HepG2 (cell line): ENCODE measurements around the gene LHPP. TPM values are rescaled to one million over a fixed set of nuclear protein-coding genes. Genes with fewer than 3 reads are reported as not detected.

Experiments used
- ATAC-seq: fragments of 200-7000 bp; cut with Tn5 transposase; 3 replicates; pipeline ENCODE4 v1.9.1; 2020; ENCODE audit warnings: mild to moderate bottlenecking, moderate library complexity
- BruUV-seq: library from RNA; stranded (reverse); fragments of 400-500 nt; replicated peaks from 2 replicates; lab custom pipeline; 2021; lab: Mats Ljungman, UMichigan
- CTCF ChIA-PET: fragments of 300-600 bp; formaldehyde crosslinking; extraction: SDS; loops from one replicate; lab custom pipeline; 2021; ENCODE audit warnings: low total read pairs, inconsistent platforms, low intra/inter-chr PET ratio; lab: Yijun Ruan, JAX
- POLR2A ChIA-PET: fragments of 350-600 bp; sonication (Branson Sonifier 250); formaldehyde crosslinking; loops from one replicate; lab custom pipeline; 2020; ENCODE audit warnings: antibody characterized with exemption, inconsistent platforms; lab: Yijun Ruan, JAX
- DNase-seq: peaks from one replicate; pipeline ENCODE4 v3.0.0-alpha.2; 2015; ENCODE audit warnings: low spot score
- FAIRE-seq: peaks from 3 replicates; lab custom pipeline; 2011; peaks lifted over from hg19 to GRCh38; lab: Jason Lieb, UNC
- H2AFZ ChIP-seq: one replicate; pipeline ENCODE4 v1.6.1; 2011; ENCODE audit warnings: low read length, inconsistent platforms
- H3K27ac ChIP-seq: fragments of 300-600 bp; 3 replicates; pipeline ENCODE4 v1.8.0; 2011; ENCODE audit warnings: mixed run types, mild to moderate bottlenecking, mixed read lengths, low read length, inconsistent platforms; ENCODE audit not compliant: insufficient read depth; ENCODE audit errors: extremely low read length
- H3K27me3 ChIP-seq, 2 experiments: fragments of 200-600 bp in 1 of 2; 2 replicates in 1 of 2; 3 replicates in 1 of 2; pipeline versions ENCODE4 v1.6.0 to v1.8.0; 2011; ENCODE audit warnings: low read length in 2 of 2, mild to moderate bottlenecking in 2 of 2, moderate library complexity in 2 of 2, inconsistent platforms in 1 of 2; ENCODE audit not compliant: insufficient read depth in 2 of 2, control insufficient read depth in 1 of 2
- H3K36me3 ChIP-seq, 2 experiments: fragments of 200-600 bp in 1 of 2; replicated peaks in 1 of 2; 2 replicates in 1 of 2; 3 replicates in 1 of 2; pipeline versions ENCODE4 v1.5.1 to v1.8.0; 2011; ENCODE audit warnings: low read length in 2 of 2, inconsistent platforms in 1 of 2; ENCODE audit not compliant: insufficient read depth in 2 of 2, control insufficient read depth in 1 of 2
- H3K4me1 ChIP-seq: 2 replicates; pipeline ENCODE4 v1.5.1; 2012; ENCODE audit warnings: low read length, inconsistent platforms; ENCODE audit not compliant: insufficient read depth
- H3K4me2 ChIP-seq: 2 replicates; pipeline ENCODE4 v1.6.0; 2011; ENCODE audit warnings: low read depth, low read length, inconsistent platforms
- H3K4me3 ChIP-seq, 3 experiments: fragments of 200-600 bp in 1 of 3; sonication (generic), shearing (Covaris generic) in 1 of 3; replicated peaks in 1 of 3; 2 replicates each; pipeline ENCODE4 v1.5.1; 2011 to 2016; ENCODE audit warnings: low read length in 3 of 3, inconsistent platforms in 2 of 3, low read depth in 2 of 3, mild to moderate bottlenecking in 2 of 3, control low read depth in 1 of 3, mixed read lengths in 1 of 3; ENCODE audit not compliant: insufficient read depth in 1 of 3
- H3K79me2 ChIP-seq: one replicate; pipeline ENCODE4 v1.6.1; 2011; ENCODE audit warnings: low read length, inconsistent platforms; ENCODE audit not compliant: insufficient read depth
- H3K9ac ChIP-seq: 2 replicates; pipeline ENCODE4 v1.6.0; 2011; ENCODE audit warnings: mild to moderate bottlenecking, low read depth, low read length, inconsistent platforms; ENCODE audit not compliant: insufficient read depth
- H3K9me3 ChIP-seq: 2 replicates; pipeline ENCODE4 v1.5.1; 2012; ENCODE audit warnings: mild to moderate bottlenecking, low read length
- H4K20me1 ChIP-seq: 2 replicates; pipeline ENCODE4 v1.6.0; 2011; ENCODE audit warnings: inconsistent platforms, mild to moderate bottlenecking, low read length, moderate library complexity; ENCODE audit not compliant: insufficient read depth
- ASH2L ChIP-seq: fragments of 300-600, 200-600 bp; sonication (generic); IDR thresholded peaks from 2 replicates; pipeline ENCODE4 v1.7.0; 2017; ENCODE audit warnings: low read depth, mild to moderate bottlenecking, moderate library complexity, mixed read lengths, low read length; ENCODE audit not compliant: insufficient read length
- CHD4 ChIP-seq: fragments of 200-600 bp; sonication (generic); IDR thresholded peaks from 2 replicates; pipeline ENCODE4 v1.7.0; 2017; ENCODE audit warnings: mild to moderate bottlenecking, low read length, borderline replicate concordance
- GATA4 ChIP-seq: sonication (generic); IDR thresholded peaks from 2 replicates; pipeline ENCODE4 v1.6.1; 2016; ENCODE audit warnings: antibody characterized with exemption, low read depth, borderline replicate concordance
- MTF1 ChIP-seq: sonication (generic); formaldehyde crosslinking; IDR thresholded peaks from 2 replicates; pipeline ENCODE4 v1.5.0; 2020; ENCODE audit warnings: missing genetic modification reagents
- MYNN ChIP-seq: sonication (generic); formaldehyde crosslinking; IDR thresholded peaks from 2 replicates; pipeline ENCODE4 v1.4.0; 2020; ENCODE audit warnings: mild to moderate bottlenecking, low read depth, missing genetic modification reagents
- RXRB ChIP-seq: IDR thresholded peaks from 2 replicates; pipeline ENCODE4 v1.6.1; 2016; ENCODE audit warnings: borderline replicate concordance, missing genetic modification reagents, missing compliant biosample characterization
- TCF7L2 ChIP-seq: IDR thresholded peaks from 2 replicates; pipeline ENCODE4 v1.6.1; 2011; ENCODE audit warnings: mild to moderate bottlenecking, low read depth, low read length, moderate library complexity
- THAP9 ChIP-seq: sonication (generic); formaldehyde crosslinking; IDR thresholded peaks from 2 replicates; pipeline ENCODE4; 2020; ENCODE audit warnings: missing genetic modification reagents, mild to moderate bottlenecking, borderline replicate concordance
- XBP1 ChIP-seq: sonication (generic); formaldehyde crosslinking; IDR thresholded peaks from 2 replicates; pipeline ENCODE4 v1.5.0; 2020; ENCODE audit warnings: missing genetic modification reagents
- ZNF333 ChIP-seq: sonication (generic); formaldehyde crosslinking; IDR thresholded peaks from 2 replicates; pipeline ENCODE4 v1.4.0; 2020; ENCODE audit warnings: mild to moderate bottlenecking, missing genetic modification reagents, borderline replicate concordance
- WGBS: methylation state at CpG from one replicate; pipeline ENCODE4 v1.1.6; 2017; ENCODE audit warnings: low lambda C conversion rate; 5-methylcytosine and 5-hydroxymethylcytosine counted together
- in situ Hi-C: cut with HindIII; loops from 2 replicates; pipeline ENCODE4 v1.10.0; 2017; ENCODE audit warnings: low pct_unique_long_range_greater_than_20kb; ENCODE audit not compliant: extremely low pct_ligation_motif_present
- intact Hi-C: fragments of 100-400 bp; cut with micrococcal nuclease; formaldehyde crosslinking; loops from one replicate; pipeline ENCODE4 v1.10.0; 2022; ENCODE audit not compliant: unreplicated experiment
- polyA plus RNA-seq, 8 experiments: library from polyadenylated mRNA; depleted of rRNA in 3 of 8; stranded (reverse) in 7 of 8; unstranded in 1 of 8; fragments of >200 nt; fragmentation: Illumina TruSeq in 4 of 8; extraction: Trizol in 4 of 8; gene quantifications; 2 replicates each; pipeline versions ENCODE4 v1.2.1 to v1.2.3, GENCODE V29; 2011 to 2016; ENCODE audit warnings: low read depth in 4 of 8, missing spikeins in 1 of 8, mixed read lengths in 1 of 8; ENCODE audit not compliant: insufficient read depth in 1 of 8
- total RNA-seq, 5 experiments: library from RNA; depleted of rRNA; stranded (reverse); fragments of >200 nt; fragmentation: Illumina TruSeq; extraction: Trizol; gene quantifications; 2 replicates each; pipeline ENCODE4 v1.2.3, GENCODE V29; 2016; ENCODE audit warnings: low read depth in 1 of 5
- TF ChIP-seq, protein P1 (sequence below): sonication (generic); formaldehyde crosslinking; IDR thresholded peaks from 2 replicates; pipeline ENCODE4 v1.8.0; 2022; ENCODE audit warnings: missing genetic modification reagents, low read depth, mild to moderate bottlenecking, borderline replicate concordance
- TF ChIP-seq, protein P2 (sequence below): sonication (generic); formaldehyde crosslinking; IDR thresholded peaks from 2 replicates; pipeline ENCODE4 v1.5.1; 2020; ENCODE audit warnings: missing genetic modification reagents, mild to moderate bottlenecking, borderline replicate concordance

The LHPP gene
- total and polyA plus RNA-seq, 2 of the 13 experiments (the other 11 are each of a cell fraction or from before 2014, with no cell fraction given), result 5.2 to 13.1 TPM

DNA sequence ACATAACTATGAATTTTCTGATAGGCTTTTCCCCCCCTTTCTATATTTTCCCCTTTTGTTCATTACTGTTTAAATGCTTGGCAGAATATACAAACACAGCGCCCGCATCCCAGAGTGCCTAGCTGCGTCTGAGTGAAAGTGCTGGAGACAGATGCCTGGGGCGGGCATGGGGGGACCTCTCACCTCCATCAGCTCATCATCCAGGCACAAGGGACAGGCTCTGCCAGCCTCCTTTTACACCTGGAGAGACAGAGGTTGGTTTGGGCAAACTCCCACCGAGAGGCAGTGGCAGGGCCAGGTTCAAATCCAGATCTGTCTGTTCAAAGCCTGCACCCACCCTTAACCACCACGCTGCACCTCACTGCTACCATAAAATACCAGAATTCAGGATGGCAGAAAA lies 178.0 kb downstream of the LHPP start (continued):
- TF ChIP-seq ASH2L (no peak), MTF1 (CRISPR knock-in tag) (no peak), ZNF333 (CRISPR knock-in tag) (no peak), THAP9 (CRISPR knock-in tag) (no peak), MYNN (CRISPR knock-in tag) (no peak), XBP1 (CRISPR knock-in tag) (no peak), CHD4 (no peak)
- TF ChIP-seq, protein P1, sequence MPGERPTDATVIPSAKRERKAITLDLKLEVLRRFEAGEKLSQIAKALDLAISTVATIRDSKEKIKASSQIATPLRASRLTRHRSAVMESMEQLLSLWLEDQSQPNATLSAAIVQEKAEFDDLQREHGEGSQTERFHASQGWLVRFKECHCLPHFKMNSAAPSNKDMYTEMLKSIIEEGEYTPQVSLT (CRISPR knock-in tag), result no peak

- no peak for TF ChIP-seq RXRB
- TF ChIP-seq, protein P2, sequence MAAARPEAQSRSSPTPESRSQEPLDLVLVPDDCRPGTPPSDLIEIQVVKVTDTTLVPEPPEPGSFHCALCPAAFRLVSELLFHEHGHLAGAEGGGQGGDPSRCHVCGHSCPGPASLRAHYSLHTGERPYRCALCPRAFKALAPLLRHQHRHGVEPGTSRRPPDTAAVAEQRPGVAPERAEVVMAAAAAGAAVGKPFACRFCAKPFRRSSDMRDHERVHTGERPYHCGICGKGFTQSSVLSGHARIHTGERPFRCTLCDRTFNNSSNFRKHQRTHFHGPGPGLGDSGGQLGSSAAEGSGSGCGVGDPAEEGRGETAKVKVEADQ (CRISPR knock-in tag), result no peak
- TF ChIP-seq GATA4, result no peak
- TF ChIP-seq TCF7L2, result no peak
- Histone ChIP-seq H3K27ac (no peak overlapping the region), H4K20me1 (0 out of 2 replicates have a peak, but pooled peaks cover 3% of the 10 kb centered on the region), H3K4me2 (no peak overlapping the region), H3K4me1 (no peaks in the 10 kb centered on the region), H3K27me3 (no peaks in the 10 kb centered on the region), H2AFZ (no peak overlapping the region), H3K9me3 (no peaks in the 10 kb centered on the region), H3K4me3 (no peak overlapping the region), H3K9ac (no peak overlapping the region), H3K79me2 (no peaks in the 10 kb centered on the region), H3K36me3 (peaks cover 0 to 3% of the 10 kb centered on the region in 2 experiments; a peak in 2 of 5 replicates)
- ATAC-seq (no peak), FAIRE-seq (no peak), DNase-seq (no peak)
- in situ Hi-C loops (no loop called here), intact Hi-C loops (no loop called here)
- BruUV-seq, result no TSS peak
- 100% methylated on average over 1 of the region's 7 CpGs for WGBS
- POLR2A ChIA-PET, result no interaction called here
- CTCF ChIA-PET, result no interaction called here
Measured at GRCh38 chr10:124640056-124640455, 178.4 kb downstream of the LHPP start.
